GM12873 (cell line): ENCODE data around the gene CFAP299.

Experiments used
- CTCF ChIP-seq: IDR thresholded peaks from 2 replicates; pipeline ENCODE4 v1.5.1; 2012; ENCODE audit warnings: low read depth, mild to moderate bottlenecking, moderate library complexity, low read length, control low read depth; ENCODE audit not compliant: insufficient read depth; ENCODE audit errors: missing control alignments

CFAP299 gene

GRCh38 chr4:80956421-80956820, 620.9 kb downstream of the CFAP299 start:
- TF ChIP-seq CTCF, result no peak

DNA sequence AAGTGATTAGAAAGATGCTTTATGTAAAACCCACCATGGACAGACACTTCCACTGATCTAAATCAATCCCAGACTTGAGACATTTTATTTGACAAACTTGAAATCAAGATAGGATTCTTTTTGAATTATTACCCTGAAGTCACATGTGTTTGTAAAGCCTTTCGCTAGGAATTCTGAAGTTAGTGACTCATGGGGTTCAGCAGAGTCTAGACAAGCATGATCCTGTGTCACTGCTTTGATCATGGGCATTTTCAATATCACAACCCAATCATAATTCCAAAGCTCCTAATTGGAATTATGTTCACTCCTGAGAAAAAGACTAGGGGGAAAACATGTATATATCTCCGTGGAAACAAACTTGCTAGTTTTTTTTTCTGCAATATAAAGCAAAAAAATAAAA, 627.5 kb downstream of the CFAP299 start:
- no peak for TF ChIP-seq CTCF

DNA sequence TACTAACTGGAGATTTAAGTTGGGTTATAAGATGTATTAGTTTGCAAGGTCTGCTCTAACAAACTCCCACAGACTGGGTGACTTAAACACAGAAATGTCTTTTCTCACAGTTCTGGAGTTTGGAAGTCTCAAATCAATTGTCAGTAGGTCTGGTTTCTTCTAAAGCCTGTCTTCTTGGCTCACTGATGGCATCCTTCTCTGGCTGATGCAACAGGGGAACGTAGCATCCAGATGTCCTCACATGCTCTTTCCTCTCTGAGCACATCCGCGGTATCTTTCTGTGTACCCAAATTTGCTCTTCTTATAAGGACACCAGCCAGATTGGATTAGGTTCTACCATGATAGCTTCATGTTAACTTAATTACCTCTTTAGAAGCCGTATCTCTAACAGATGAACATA, 631.8 kb downstream of the CFAP299 start:
- no peak for TF ChIP-seq CTCF

GRCh38 chr4:80980239-80980638, 644.7 kb downstream of the CFAP299 start:
- no peak for TF ChIP-seq CTCF

GRCh38 chr4:80986011-80986410, 650.5 kb downstream of the CFAP299 start:
- TF ChIP-seq CTCF, result no peak

- peak; percentile 72 for TF ChIP-seq CTCF
Observed at GRCh38 chr4:80989921-80990544, 654.5 kb downstream of the CFAP299 start.

GRCh38 chr4:80990851-80991250, 655.3 kb downstream of the CFAP299 start:
- TF ChIP-seq CTCF, result no peak

DNA sequence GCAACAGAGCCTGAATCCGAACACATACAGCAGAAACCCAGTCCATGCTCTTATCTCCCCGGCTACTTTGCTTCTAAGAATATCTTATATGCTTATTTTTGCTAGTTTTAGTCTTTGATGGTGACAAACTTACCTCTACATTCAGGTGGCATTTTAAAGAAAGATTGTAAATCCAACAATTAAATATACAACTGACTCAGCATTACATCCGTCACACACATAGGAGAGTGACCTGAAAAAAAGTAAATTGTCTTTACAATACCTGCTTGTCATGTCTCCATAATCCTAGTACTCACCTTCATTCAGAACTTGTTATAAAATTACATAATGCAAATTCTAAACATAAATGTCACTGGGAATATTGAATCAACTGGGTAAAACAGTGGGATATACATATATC, 664.4 kb downstream of the CFAP299 start:
- TF ChIP-seq CTCF, result no peak
